ENCODE measurements around the gene RIPK3.
"Not testable (repeated sequence)": the region's sequence is repeated elsewhere in the genome, so short reads cannot be mapped to it uniquely, and the experiment has no call there.

The RIPK3 gene

GRCh38 chr14:24343795-24344660, 4.2 kb upstream of the RIPK3 start:
- DNase-seq (ENCODE audit: low spot score): no peak

- DNase-seq (ENCODE audit: low spot score): no peak
Observed at GRCh38 chr14:24342889-24343288, 3.1 kb upstream of the RIPK3 start.

- DNase-seq (ENCODE audit: low spot score): no peak
Observed at GRCh38 chr14:24340606-24341005, 815 bp upstream of the RIPK3 start.

- DNase-seq (ENCODE audit: low spot score): no peak
Observed at GRCh38 chr14:24338843-24339242, 948 bp downstream of the RIPK3 start.

GRCh38 chr14:24337824-24338175, 2.0 kb downstream of the RIPK3 start:
- no peak for DNase-seq (ENCODE audit: low spot score)

GRCh38 chr14:24337144-24337823, 2.5 kb downstream of the RIPK3 start:
- no peak for DNase-seq (ENCODE audit: low spot score)

- DNase-seq (ENCODE audit: low spot score): no peak
Observed at GRCh38 chr14:24335461-24336171, 4.2 kb downstream of the RIPK3 start.

GRCh38 chr14:24334431-24335291, 5.1 kb downstream of the RIPK3 start, which contains the start of gene ADCY4:
TSS of gene ADCY4 (minus strand) at chr14:24335071. CDS start at chr14:24334652, 419 bp downstream.
- DNase-seq (ENCODE audit: low spot score): no peak

GRCh38 chr14:24332268-24332993, 7.4 kb downstream of the RIPK3 start:
- peak; percentile 84 for DNase-seq (ENCODE audit: low spot score)

- DNase-seq (ENCODE audit: low spot score): no peak
Observed at GRCh38 chr14:24331731-24332267, 8.0 kb downstream of the RIPK3 start.

- no peak for DNase-seq (ENCODE audit: low spot score)
Observed at GRCh38 chr14:24330973-24331674, 8.7 kb downstream of the RIPK3 start.

GRCh38 chr14:24329736-24330135, 10.1 kb downstream of the RIPK3 start:
- DNase-seq (ENCODE audit: low spot score): no peak

GRCh38 chr14:24329073-24329663, 10.6 kb downstream of the RIPK3 start:
- DNase-seq (ENCODE audit: low spot score): no peak

- not testable (repeated sequence) for DNase-seq (ENCODE audit: low spot score)
Observed at GRCh38 chr14:24327914-24328313, 11.9 kb downstream of the RIPK3 start.

GRCh38 chr14:24327303-24327702, 12.5 kb downstream of the RIPK3 start:
- no peak for DNase-seq (ENCODE audit: low spot score)

GRCh38 chr14:24325963-24326362, 13.8 kb downstream of the RIPK3 start:
- DNase-seq (ENCODE audit: low spot score): no peak

GRCh38 chr14:24325041-24325530, 14.7 kb downstream of the RIPK3 start:
- DNase-seq (ENCODE audit: low spot score): no peak

GRCh38 chr14:24324024-24324423, 15.8 kb downstream of the RIPK3 start:
- DNase-seq (ENCODE audit: low spot score): no peak

GRCh38 chr14:24323341-24323740, 16.4 kb downstream of the RIPK3 start:
- DNase-seq (ENCODE audit: low spot score): no peak

- no peak for DNase-seq (ENCODE audit: low spot score)
Observed at GRCh38 chr14:24322672-24323071, 17.1 kb downstream of the RIPK3 start.
